Cardiac septum (tissue), 1 donor: Measurements from ENCODE around the gene SDS. TPM values are rescaled to one million over a fixed set of nuclear protein-coding genes. Genes with fewer than 3 reads are reported as not detected.
A peak's percentile ranks its signal among the peaks of the same experiment; 100 is the strongest.
"Not testable (repeated sequence)": the region's sequence is repeated elsewhere in the genome, so short reads cannot be mapped to it uniquely, and the experiment has no call there.

ENCODE experiments used
- DNase-seq: peaks from one replicate; pipeline ENCODE4 v3.0.0-alpha.2; 2020; ENCODE audit warnings: low spot score
- intact Hi-C: fragments of 100-400 bp; cut with DNase I; formaldehyde crosslinking; loops from one replicate; pipeline ENCODE4 v1.14.0; 2022
- total RNA-seq: library from RNA; stranded (reverse); fragmentation: NEBNext Ultra II Directional; extraction: Animal tissue kit (Norgen Biotek cat#: 25700); gene quantifications from one replicate; pipeline ENCODE4 v1.2.1, GENCODE V29; 2021
- donor health status: DM: no; HTN: no; CAD: no.

Gene SDS
- total RNA-seq, 1 donor from 2014 or later = 0.81 TPM

DNA sequence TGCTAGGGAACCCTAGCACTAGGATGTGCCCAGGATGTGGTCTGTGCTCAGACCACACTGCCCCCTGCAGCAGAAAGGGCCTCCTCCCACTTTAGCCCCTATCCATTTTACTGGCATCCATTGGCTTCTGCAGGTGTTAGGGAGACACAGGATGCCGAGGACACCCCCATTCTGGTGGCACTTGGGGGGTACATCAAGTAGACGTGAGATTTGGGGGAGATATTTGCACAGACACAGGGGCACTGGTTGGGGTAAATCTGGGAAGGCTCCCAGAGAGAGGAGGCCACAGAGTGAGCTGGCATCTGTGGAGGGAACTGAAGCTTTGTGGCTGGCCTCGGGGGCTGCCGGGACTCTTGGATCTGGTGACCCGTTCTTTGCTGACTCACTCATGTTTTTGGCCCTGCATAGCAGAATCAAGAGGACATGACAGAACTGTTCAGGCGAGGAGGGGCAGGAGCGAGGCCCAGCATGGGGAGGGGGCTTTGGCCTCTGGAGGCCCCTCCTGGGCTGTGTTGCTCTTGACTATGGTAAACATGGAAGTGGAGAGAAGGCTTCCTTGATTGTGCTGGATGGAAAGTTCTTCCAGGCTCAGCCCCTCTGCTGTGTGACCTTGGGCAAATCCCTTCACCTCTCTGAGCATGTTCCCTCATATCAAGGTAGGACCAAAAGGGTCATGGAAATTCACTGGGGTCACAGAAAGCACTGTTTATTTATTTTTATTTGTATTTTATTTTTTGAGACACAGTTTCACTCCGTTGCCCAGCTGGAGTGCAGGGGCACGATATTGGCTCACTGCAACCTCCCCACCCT, 43.5 kb downstream of the SDS start:
- no peak for DNase-seq
- intact Hi-C loops = loop anchor here (5.0 kb wide), 1 partner anchor 173 kb away; the partner anchor contains the start of genes DDX54 and RITA1

DNA sequence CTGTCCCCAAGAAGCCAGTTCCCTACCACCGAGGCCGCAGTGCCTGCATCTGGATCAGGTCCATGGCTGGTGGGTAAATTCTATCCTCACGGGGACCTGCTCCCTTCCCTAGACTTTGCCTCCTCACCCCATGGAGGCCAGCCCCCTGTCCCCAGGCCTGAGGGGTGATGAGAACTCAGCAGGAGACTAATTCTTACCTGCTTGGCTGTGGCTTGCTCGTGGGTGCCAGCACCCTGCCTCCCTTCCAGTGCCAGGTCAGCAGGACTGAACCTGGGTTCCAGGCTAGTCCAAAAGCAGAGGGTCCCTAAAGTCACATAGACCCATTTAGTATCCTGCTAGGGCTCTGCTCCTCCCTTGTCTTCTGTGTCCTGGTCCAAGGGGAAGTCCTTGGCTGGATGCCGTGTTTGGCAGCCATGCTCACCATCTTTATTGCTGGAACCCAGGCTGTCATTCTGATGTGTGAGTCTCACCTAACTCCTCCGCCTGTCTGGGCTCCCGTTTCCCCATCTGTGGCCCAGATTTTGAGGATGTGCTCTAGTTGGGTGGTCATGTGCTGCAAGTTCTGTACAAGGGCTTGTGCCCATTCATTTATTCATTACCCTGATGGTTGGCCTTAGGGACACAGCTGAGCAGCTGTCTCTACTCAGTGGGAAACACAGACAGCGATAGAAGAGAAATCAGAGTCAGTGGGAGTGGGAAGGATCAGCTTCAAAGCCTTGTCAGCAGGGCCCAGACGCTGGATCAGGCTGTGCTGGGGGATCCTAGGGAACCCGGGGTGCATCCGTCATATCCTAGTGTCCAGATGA, 44.4 kb downstream of the SDS start:
- DNase-seq = no peak
- intact Hi-C loops = loop anchor here (5.0 kb wide), 1 partner anchor 172 kb away; the partner anchor contains the start of genes DDX54 and RITA1

DNA sequence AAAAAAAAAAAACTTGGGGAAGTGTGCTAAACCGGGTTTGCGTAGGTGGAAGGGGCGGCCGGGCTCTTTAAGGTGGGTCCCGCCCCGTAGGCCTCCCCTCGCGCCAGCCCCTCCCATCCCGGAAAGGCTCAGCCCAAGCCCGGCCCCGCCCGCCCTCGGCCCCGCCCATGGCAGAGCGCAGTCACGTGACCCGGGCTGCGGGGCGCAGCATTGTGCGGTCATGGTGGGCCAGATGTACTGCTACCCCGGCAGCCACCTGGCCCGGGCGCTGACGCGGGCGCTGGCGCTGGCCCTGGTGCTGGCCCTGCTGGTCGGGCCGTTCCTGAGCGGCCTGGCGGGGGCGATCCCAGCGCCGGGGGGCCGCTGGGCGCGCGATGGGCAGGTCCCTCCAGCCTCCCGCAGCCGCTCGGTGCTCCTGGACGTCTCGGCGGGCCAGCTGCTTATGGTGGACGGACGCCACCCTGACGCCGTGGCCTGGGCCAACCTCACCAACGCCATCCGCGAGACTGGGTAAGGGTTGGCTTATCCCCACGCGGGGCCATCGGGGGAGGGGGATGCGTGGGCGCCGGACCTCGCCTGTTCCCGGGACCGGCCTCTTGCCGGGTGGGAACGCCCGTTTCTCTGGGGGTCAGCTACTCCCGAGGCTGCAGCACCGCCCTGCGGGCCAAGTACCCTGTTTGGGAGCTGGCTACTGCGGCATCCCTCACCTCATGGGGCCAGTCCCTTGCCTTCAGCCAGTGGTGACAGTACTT, 45.1 kb downstream of the SDS start, which contains the start of gene PLBD2:
TSS of gene PLBD2 (plus strand) at position 207 of the 752 bp plus-strand sequence. CDS start at position 221, 14 bp downstream.
- intact Hi-C loops = loop anchor here (1.0 to 5.0 kb wide), 2 partner anchors 23 to 171 kb away; partner anchors contain the start of genes DDX54, RITA1 and SLC8B1

DNA sequence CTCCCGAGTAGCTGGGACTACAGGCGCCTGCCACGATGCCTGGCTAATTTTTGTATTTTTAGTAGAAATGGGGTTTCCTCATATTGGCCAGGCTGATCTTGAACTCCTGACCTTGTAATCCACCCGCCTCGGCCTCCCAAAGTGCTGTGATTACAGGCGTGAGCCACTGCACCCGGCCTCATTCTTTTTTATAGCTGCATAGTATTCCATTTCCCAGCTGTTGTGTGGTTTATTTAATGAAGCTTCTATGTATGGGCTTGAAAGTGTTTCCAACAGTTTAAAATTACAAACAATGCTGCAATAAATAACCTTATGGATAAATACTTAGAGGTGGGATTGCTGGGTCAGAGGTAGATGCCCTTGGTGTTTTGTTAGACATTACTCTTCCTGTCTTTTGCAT, 49.5 kb downstream of the SDS start:
- intact Hi-C loops, DNase-seq: not testable (repeated sequence)

More for the DNA sequence above, 45.1 kb downstream of the SDS start, which contains the start of gene PLBD2:
- DNase-seq = peak; percentile 96

DNA sequence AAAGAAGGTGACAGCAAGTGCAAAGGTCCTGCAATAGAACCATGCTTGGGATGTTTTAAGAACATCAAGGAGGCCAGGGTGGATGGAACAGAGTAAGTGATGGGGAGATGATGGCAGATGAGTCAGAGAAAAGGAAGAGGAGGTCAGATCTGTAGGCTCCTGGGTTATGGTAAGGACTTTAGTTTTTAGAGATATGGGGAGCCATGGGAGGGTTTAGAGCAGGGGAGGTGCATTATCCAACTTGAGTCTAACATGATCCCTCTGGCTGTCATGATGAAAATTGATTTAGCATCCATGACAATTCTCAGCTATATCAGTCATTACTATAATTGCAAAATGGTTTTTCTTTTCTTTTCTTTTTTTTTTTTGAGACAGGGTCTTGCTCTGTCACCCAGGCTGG, 52.6 kb downstream of the SDS start:
- intact Hi-C loops = no loop called here
- no peak for DNase-seq

DNA sequence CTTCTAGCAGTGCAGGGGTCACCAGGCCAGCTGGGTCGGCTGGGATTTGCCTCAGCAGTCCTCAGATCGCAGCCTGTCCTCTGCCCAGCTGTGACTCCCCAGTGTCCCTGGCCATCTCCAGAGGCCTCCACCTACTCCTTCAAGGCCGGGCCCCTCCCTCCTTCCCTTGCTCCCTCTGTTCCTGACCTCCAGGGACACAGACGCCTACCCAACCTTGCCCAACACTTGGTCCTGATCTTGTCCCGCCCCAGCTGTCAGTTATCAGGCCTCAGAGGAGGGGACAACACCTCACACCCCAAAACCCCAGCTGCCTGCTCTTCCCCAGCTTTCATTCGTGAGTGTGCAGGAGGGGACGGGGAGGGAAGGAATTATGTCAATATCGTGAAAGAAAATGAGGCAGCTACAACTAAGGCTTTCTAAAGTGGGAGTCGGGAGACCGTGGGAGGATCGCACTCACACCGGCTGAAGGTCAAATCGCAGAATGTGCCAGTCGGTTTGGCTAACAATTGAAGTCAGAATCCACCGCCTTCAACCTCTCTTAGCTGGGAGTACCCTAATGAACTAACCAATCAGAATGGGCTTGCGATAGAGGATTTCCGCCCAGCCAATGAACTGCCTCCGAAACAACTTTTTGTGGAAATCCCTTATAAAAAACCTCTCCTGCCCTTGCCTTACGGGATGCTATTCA, 54.7 kb downstream of the SDS start:
- intact Hi-C loops = loop anchor here (5.0 kb wide), 1 partner anchor 137 kb away; no protein-coding TSS in a partner anchor
- DNase-seq = no peak

DNA sequence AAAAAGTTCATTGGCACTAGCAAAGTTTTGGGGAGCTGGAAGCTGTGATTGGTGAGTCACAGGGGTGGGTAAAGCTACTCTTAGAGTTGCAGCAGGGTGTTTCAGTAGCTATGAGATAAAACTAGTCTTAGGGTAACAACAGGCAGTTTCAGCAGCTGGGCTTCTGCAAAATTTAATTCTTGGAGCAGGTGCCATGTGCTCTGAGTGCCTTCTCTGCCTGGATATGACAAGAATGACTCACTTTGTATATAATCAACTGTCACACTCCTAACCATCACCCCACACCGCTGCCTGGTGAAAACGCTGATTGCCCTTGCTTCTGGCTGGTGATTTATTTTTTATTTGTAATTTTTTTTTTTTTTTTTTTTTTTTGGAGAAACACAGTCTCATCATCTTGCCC, 55.8 kb downstream of the SDS start:
- DNase-seq = no peak
- intact Hi-C loops = loop anchor here (5.0 kb wide), 1 partner anchor 136 kb away; no protein-coding TSS in a partner anchor

DNA sequence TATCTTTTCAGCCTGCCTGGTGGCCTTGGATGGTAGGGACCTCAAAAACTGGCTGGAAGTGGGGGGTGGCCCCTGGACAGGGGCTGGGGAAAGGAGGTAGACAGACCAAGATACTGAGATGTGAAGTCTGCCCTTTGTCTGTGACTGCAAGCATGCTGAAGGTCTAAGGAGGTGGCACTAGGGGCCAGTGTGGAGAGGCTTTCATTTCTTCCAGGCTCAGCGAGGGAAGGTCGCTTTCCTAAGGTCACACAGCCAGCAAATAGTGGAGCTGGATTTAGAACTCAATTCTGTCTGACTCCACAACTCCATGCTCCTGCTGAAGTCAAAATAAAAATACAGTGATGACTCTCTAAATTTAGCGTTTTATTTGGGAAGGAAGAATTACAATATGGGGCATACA, 56.6 kb downstream of the SDS start:
- intact Hi-C loops = loop anchor here (5.0 kb wide), 1 partner anchor 135 kb away; no protein-coding TSS in a partner anchor
- DNase-seq = no peak

DNA sequence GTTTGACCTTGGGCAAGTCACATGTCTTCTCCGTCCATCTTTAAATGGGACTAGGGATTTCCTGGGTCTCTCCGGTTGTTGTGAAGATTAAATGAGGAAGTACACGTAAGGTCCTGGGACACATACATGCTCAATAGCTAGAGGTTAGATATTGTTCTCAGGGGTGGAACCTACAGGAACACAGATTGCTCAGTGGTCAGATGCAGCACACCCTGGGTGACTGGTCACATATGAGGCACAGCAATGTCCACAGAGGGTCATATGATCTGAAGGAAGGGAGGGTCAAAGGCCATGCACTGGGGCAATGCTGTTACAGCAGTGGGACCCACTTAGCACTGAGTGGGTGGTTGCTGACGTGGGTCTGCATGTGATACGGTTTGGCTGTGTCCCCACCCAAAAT, 57.3 kb downstream of the SDS start:
- intact Hi-C loops = loop anchor here (5.0 kb wide), 1 partner anchor 134 kb away; no protein-coding TSS in a partner anchor
- DNase-seq = no peak

DNA sequence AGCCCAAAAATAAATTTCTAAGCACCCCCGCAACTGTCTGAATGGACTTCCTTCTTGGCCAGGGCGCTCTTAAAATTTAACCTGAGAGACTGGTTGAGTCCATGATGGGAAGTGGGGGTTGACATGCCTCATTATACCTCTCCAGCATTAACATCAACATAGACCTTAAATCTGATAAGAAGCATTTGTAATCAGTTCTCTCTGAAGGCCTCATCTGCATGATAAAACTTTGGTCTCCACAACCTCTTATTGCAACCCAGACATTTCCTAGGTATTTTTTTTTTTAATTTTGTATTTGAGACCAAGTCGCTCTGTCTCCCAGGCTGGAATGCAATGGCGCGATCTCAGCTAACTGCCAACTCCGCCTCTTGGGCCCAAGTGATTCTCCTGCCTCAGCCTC, 58.4 kb downstream of the SDS start:
- intact Hi-C loops = loop anchor here (5.0 kb wide), 1 partner anchor 133 kb away; no protein-coding TSS in a partner anchor
- no peak for DNase-seq

Other genes starting within 250 kb of the SDS start
- gene DDX54, start 218.4 kb downstream of the SDS start, total RNA-seq = 35.5 TPM
- 11.0 TPM for gene RITA1, start 218.2 kb downstream of the SDS start, total RNA-seq
- 77.1 TPM for gene TPCN1, start 182.4 kb downstream of the SDS start, total RNA-seq
- 11.0 TPM for gene SLC8B1, start 68.8 kb downstream of the SDS start, total RNA-seq
- gene PLBD2, start 45.3 kb downstream of the SDS start, total RNA-seq = 30.8 TPM
- gene SDSL, start 18.5 kb upstream of the SDS start, total RNA-seq = 11.5 TPM
- not detected for gene LHX5, start 68.0 kb upstream of the SDS start, total RNA-seq